Glomerular visceral epithelial cell (primary cell): ENCODE results near the gene PMF1.
"Not testable (repeated sequence)": the region's sequence is repeated elsewhere in the genome, so short reads cannot be mapped to it uniquely, and the experiment has no call there.

Source experiments
- DNase-seq: peaks from one replicate; pipeline ENCODE4 v3.0.0-alpha.2; 2016; ENCODE audit errors: extremely low spot score

Gene PMF1

DNA sequence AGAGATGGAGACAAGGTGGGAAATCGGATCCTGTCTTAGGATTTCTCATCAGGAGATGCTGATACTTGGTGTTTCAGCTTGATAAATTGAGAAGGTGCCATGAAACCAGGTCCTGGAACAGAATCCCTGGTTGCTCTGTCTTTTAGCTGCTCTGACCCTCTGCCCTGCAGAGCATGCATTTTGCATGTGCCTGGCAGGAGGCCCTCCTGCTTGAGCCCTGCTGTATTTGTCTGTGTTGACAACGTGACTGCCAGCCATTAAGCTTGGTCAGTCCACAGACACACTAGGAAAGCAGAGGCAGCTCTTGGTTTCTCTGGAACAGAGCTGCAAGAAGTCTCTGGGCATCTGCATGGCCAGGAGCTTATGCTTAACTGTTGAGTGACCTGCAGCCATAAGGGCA, 16.4 kb upstream of the PMF1 start:
- no peak for DNase-seq

DNA sequence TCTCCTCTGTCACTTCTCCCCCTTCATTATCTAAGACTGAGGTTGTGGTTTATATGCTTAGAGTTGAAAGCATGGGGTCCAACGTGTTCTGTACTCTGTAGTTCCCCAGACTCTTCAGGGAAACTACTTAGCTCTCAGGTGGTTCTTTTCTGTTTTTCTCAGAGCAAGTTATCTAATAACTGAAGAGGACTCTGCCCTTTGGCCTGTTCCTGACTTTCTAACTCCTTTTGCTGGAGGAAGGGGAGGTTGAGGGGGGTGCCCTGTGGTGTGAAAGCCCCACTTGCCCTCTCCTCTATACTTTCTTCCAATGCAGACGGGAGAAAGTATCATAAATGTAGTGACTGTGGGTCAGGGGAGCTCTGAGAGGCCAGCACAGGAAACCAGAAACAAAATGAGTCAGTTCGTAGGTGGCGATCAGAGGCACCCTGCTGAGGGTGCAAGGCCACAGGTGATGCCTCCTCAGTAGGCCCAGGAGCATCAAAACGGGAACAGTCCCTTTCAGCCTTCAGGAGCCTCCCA, 13.9 kb upstream of the PMF1 start:
- DNase-seq: no peak

DNA sequence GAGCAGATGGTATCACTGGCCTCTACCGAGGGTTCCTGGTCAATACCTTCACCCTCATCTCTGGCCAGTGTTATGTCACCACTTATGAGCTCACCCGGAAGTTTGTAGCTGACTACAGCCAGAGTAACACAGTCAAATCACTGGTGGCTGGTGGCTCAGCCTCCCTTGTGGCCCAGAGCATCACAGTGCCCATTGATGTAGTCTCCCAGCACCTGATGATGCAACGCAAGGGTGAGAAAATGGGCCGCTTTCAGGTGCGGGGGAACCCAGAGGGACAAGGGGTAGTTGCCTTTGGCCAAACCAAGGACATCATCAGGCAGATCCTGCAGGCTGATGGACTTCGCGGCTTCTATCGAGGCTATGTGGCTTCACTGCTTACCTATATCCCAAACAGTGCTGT, 12.8 kb upstream of the PMF1 start:
- no peak for DNase-seq

DNA sequence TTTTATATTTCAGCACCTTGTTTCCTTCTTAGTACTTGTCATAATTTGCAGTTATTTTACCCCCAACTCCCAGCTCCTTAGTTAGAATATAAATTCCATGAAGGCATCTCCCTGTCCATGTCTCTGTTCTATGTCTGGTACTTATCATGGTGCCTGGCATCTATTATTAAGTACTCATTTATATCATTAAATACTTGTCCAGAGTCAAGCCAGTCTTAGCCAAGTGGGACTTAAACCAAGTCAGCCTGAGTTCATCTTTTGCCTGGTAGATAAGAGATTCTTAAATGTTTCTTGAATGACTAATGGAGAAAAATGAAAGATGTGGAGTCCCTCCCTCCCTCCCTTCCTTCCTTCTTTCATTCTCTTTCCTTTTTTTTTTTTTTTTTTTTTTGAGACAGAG, 9.5 kb upstream of the PMF1 start:
- DNase-seq: no peak

DNA sequence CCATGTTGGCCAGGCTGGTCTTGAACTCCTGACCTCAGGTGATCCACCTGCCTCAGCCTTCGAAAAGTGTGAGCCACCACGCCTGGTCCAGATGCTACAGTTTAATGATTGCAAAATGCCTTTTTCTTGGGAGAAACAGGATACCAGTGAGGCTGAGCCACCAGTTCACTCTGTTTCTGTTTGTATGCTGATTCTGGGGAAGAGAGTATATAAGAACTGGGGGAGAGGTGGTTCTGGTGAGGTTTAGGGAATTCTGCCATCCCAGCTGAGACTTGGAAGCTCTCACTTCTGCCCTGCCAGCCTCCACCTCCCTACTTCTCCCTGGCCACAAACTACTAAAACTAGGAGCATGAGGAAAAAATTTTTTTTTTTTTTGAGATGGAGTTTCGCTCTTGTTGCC, 8.1 kb upstream of the PMF1 start:
- no peak for DNase-seq

DNA sequence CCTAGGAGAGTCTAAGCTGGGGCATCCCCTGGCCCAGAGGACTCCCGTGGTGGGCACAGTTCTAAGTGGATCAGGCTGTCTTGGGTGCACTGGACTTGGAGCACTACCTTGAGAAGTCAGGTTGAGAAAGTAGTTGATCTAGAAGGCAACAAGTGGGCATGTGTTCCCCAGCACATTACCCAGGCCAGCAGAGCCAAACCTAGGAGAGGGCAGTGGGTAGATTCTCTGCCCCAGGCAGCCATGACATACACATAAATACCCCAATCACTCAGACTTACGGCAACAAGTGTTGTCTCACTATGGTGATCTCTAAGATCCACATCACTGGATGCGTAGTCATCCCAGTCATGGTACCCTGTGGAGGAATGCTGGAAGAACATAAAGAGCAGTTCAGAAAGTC, 1.6 kb upstream of the PMF1 start:
- no peak for DNase-seq

DNA sequence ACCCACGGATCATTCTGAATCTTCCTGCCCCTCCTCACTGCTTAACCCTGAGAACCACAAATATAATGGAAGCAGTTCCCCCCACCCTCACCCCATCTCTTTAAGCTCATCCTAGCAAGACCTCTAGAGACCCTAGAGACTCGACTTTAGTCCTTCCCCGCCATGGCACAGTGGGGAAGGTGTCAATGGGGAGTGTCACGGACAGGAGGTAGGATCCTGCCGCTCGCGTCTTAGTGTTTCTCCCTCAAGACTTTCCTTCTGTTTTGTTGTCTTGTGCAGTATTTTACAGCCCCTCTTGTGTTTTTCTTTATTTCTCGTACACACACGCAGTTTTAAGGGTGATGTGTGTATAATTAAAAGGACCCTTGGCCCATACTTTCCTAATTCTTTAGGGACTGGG, 677 bp upstream of the PMF1 start:
- DNase-seq: no peak

DNA sequence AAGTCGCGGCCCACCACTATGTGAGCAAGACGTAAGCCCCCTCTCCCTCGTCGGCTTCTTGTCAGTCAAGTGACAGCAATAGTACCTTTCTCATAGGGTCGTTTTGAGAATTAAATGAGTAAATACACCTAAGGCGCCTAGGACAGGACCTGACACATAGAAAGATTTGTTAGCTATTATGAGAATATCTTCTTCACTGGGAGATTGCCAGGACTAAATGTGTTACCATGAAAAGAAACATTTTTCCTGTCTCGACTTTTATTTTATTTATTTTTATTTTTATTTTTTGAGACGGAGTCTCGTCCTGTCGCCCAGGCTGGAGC, 798 bp downstream of the PMF1 start:
- DNase-seq: no peak

DNA sequence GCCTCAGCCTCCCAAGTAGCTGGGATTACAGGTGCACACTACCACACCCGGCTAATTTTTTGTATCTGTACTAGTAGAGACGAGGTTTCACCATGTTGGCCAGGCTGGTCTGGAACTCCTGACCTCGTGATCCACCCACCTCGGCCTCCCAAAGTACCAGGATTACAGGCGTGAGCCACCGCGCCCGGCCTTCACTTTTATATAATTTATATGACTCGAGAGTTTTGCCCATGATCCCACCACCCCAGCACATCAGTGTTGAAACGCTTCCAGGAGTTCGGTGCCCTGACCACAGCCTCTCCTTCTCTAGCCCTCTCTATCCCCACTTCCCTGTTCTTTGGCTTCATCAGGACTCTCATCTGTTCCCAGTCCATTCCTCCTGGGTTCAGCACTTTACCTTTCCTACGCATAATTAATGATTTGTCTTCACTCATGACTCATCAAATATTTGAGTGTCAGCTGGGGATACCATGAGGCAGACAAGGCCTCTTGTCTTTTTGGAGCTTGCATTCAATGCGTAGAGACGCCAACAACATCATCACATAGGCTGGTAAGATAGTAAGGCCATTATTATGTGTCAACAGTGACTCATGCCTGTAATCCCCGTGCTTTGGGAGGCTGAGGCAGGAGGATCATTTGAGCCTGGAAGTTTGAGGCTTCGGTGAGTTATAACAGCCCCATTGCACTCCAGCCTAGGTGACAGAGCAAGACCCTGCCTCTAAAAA, 1.4 kb downstream of the PMF1 start:
- peak; percentile 78 for DNase-seq

DNA sequence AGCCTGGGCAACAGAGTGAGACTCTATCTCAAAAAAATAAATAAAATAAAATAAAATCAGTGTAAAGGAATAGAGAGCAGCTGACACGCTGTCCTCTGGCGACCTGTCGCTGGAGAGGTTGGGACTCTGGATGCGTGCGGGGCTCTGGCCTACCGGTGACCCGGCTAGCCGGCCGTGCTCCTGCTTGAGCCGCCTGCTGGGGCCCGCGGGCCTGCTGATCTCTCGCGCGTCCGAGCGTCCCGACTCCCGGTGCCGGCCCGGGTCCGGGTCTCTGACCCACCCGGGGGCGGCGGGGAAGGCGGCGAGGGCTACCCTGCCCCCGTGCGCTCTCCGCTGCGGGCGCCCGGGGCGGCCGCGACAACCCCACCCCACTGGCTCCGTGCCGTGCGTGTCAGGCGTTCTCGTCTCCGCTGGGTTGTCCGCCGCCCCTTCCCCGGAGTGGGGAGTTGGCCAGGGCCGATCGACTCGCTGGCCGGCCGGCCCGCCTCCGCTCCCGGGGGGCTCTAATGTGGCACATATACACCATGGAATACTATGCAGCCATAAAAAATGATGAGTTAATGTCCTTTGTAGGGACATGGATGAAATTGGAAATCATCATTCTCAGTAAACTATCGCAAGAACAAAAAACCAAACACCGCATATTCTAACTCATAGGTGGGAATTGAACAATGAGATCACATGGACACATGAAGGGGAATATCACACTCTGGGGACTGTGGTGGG, 3.7 kb downstream of the PMF1 start:
- not testable (repeated sequence) for DNase-seq

DNA sequence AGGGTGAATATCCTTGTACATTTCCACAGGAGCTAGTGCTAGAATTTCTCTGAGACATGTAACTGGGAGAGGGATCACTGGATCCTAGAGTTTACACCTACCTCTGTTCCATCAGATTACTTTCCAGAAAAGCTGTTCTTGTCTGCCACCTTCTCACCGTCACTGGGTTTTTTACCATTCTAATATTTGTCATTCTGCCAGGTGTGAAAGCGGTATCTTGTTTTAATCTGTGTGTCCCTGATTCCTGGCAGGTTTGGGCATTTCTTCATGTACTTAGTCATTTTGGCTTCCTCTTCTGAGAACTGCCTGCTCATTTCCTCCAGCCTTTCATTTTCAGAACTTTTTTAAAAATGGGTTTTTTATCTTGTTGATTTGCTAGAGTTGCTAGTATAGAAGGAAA, 5.1 kb downstream of the PMF1 start:
- no peak for DNase-seq

DNA sequence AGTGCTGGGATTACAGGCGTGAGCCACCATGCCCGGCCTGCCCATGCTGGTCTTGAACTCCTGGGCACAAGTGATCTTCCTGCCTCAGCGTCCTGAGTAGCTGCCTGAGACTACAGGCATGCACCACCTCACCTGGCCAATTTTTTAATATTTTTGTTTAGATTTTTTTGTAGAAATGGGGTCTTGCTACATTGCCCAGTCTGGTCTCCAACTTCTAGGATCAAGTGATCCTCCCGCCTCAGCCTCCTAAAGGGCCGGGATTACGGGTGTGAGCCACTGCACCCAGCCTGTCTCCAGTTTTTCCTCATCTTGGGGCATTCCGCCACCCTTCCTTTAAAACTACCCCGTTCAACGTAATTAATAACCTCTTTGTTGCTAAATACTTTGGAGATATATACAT, 7.4 kb downstream of the PMF1 start:
- DNase-seq: no peak

DNA sequence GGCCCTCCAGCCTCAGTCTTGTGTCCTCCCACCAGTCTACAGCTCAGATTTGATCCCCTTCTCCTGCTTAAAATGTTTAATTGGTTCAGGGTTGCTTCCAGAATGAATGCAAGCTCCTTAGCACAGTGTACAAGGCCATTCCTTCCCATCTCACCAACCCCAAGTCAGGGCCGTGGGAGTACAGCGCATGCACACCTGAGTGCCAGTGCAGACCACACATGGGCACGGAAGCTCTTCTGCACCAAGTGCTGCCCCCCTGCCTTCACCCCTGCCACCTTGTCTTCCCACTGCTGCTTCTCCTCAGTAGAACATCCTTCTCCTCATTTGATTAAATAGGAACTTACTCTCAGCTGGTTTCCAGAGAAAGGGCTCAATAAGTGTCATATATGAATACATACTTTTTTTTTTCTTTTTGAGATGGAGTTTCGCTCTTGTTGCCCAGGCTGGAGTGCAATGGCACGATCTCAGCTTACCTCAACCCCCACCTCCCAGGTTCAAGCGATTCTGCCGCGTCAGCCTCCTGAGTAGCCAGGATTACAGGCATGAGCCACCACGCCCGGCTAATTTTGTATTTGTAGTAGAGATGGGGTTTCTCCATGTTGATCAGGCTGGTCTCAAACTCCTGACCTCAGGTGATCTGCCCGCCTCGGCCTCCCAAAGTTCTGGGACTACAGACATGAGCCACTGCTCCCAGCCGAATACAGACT, 9.3 kb downstream of the PMF1 start:
- no peak for DNase-seq

DNA sequence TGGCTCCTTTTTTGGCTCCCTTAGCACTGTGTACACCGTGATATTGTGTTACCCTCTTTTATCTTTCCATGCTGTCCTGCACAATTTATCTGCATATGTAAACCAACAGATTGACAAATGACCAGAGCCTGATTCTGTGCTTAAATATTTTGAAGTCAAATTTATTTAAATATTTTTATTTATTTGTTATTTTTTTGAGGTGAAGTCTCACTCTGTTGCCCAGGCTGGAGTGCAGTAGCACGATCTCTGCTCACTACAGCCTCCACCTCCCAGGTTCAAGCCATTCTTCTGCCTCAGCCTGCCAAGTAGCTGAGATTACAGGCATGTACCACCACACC, 12.8 kb downstream of the PMF1 start:
- no peak for DNase-seq

DNA sequence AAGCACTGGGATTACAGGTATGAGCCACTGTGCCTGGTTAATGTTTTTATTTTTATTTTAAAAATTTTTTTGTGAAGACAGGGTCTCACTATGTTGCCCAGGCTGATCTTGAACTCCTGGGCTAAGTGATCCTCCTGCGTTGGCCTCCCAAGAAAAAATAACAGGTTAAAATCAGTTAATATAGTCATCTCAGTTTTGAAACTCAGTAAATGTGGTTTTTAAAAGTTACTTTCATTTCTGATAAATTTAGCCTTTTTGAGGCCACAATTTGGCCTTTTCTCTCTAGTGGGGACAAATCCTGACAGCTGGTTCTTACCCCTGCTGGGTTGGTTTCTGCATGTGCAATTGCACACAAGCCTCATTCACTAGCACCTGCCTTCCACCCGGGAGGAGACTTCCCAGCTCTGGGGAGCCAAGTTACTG, 13.3 kb downstream of the PMF1 start:
- no peak for DNase-seq

DNA sequence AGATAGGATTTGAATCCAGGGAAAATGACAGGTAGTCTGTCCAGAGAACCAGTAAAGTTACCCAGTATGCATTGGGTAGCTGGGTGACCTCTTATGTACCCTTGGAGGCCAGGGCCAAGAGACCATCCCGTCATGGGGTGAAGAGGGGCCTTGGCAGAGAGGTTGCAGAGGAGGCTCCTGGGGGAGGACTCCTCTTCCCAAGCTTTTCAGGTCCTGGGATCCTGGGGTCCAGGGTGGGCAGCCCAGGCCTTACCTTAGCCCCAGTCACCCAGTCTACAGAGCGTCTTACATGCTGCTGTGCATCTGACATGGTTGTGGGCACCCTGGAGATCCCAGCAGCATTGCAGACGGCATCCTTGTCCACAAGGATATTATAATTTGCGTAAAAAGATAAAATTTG, 14.0 kb downstream of the PMF1 start:
- no peak for DNase-seq

DNA sequence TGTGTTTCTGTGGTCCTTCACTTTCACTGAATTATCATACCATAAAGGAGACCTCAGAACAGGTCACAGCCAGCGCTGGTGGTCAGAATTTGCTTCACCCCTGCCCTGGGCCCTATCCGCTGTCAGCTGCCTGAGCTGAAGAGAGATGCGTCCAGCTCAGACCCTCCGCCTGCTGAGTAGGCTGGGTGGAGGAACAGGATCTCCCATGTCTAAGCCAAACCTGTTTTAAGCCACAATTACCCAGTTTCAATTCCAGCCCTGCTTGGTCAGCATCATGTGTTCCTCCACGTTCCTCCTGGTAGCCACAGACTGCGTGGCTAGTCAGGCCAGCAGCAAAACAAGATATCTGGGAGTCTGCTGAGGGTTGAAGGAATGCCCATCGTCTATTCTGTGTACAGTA, 15.7 kb downstream of the PMF1 start:
- no peak for DNase-seq

DNA sequence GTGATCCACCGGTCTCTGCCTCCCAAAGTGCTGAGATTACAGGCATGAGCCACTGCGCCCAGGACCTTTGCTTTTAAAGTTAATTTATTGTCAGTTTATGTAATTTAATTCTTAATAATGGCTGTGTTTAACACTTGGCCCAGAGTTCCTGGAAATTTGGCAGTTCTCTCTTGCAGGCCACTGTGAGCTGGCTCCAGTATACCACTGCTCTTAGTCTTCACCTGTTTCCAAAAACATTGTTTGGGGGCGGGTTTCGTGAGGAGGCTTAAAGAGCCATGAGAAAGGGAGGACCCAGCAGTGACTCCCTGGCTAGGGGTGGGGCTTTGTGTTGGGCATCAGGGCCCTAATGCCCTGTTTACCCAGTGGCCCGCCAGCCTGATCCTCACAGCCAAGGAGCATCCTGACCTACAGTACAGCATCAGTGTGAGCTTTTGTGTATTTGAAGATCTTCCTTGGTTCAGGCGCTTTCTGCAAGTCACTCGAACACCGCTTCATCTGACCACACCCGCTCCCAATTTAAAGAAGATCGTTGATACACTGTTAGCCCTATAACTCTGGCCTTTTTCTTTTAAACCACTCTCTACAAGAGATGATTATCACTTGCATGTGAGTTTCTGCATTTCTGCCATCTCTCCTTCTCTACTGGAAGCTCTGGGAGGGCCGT, 17.1 kb downstream of the PMF1 start:
- no peak for DNase-seq

DNA sequence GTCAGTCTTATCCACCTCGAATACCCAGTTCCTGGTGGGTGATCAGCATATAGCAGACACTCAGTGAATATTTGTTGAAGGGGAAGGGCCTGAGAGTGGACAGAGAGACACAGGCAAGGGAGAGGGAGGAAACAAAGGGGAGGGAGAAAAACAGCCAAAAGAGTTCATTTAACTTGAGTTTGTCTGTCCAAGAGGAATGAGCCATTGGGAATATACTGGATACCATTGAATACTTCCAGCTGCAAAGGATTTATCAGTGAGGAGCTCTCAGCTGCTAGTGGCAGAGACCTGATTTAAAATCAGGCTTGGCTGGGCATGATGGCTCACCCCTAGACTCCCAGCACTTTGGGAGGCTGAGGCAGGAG, 17.6 kb downstream of the PMF1 start:
- no peak for DNase-seq

DNA sequence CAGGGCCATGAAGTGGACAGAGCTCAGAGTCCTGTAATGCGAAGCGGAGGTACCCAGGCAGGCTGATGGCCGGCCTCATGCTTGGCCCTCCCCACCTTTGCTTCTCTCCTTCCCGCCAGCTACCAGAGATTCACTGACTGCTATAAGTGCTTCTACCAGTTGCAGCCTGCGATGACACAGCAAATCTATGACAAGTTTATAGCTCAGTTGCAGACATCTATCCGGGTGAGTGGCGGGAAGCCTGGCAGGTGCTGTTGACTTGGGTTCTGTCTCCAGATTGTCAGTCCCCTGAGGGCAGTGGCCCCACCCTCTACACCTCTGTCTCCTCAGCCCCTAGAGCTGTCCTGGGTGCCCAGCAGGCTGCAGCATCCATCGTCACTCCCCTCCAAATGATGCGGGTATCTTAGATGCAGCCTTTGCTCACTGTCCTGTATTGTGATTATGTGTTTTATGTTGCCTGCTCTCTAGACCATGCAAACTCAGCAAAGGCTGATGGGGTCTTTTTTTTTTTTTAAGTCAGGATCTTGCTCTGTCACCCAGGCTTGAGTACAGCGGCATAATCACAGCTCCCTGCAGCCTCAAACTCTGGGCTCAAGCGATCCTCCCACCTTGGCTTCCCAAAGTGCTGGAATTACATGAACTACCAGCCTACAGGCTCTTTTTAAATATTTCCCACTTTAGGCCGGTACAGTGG, 19.5 kb downstream of the PMF1 start:
- DNase-seq: no peak

DNA sequence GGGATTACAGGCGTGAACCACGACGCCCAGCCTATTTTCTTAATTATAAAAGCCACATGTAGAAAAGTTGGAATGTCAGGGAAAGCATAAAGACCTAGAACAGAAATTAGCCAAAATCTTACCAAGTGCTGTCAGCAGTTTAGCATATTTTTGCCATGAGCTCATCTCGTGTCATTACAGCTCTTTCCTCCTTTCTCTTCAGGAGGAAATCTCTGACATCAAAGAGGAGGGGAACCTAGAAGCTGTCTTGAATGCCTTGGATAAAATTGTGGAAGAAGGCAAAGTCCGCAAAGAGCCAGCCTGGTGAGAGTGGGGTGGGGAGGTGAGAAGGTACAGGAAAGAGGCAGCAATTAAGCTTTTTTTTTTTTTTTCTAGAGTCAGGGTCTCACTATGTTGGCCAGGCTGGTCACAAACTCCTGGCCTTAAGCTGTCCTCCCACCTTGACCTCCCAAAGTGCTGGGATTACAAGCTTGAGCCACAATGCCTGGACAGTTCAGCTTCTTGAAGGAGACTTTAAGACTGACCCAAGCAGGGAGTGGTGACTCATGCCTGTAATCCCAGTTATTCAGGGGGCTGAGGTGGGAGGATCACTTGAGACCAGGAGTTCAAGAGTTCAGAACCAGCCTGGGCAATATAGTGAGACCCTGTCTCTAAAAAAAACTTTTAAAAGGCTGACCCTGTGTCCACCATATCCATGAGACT, 20.8 kb downstream of the PMF1 start:
- DNase-seq: peak; percentile 50
